ENCODE measurements around the gene ZBTB7C.

The ZBTB7C gene

GRCh38 chr18:48391868-48392267 lies 17.3 kb downstream of the ZBTB7C start:
- DNase-seq (ENCODE audit: low read depth in 2 of 2): no peak

- no peak for DNase-seq (ENCODE audit: low read depth in 2 of 2)
These were observed 18.5 kb downstream of the ZBTB7C start for GRCh38 chr18:48390641-48391040.

- DNase-seq (ENCODE audit: low read depth in 2 of 2): no peak
These were observed 20.7 kb downstream of the ZBTB7C start for GRCh38 chr18:48388478-48388877.

GRCh38 chr18:48387300-48387699 lies 21.9 kb downstream of the ZBTB7C start:
- DNase-seq (ENCODE audit: low read depth in 2 of 2): no peak

- DNase-seq (ENCODE audit: low read depth in 2 of 2): no peak
These were observed 23.6 kb downstream of the ZBTB7C start for GRCh38 chr18:48385596-48385995.

- no peak for DNase-seq (ENCODE audit: low read depth in 2 of 2)
These were observed 32.2 kb downstream of the ZBTB7C start for GRCh38 chr18:48376934-48377333.

GRCh38 chr18:48376406-48376805 lies 32.8 kb downstream of the ZBTB7C start:
- no peak for DNase-seq (ENCODE audit: low read depth in 2 of 2)

GRCh38 chr18:48375150-48375800 lies 33.9 kb downstream of the ZBTB7C start:
- no peak for DNase-seq (ENCODE audit: low read depth in 2 of 2)

- DNase-seq (ENCODE audit: low read depth in 2 of 2): no peak
These were observed 34.6 kb downstream of the ZBTB7C start for GRCh38 chr18:48374423-48375149.

GRCh38 chr18:48371854-48372602 lies 37.2 kb downstream of the ZBTB7C start:
- DNase-seq (ENCODE audit: low read depth in 2 of 2): no peak

- no peak for DNase-seq (ENCODE audit: low read depth in 2 of 2)
These were observed 41.6 kb downstream of the ZBTB7C start for GRCh38 chr18:48367557-48367956.

- DNase-seq (ENCODE audit: low read depth in 2 of 2): no peak
These were observed 43.2 kb downstream of the ZBTB7C start for GRCh38 chr18:48365965-48366364.

- no peak for DNase-seq (ENCODE audit: low read depth in 2 of 2)
These were observed 45.0 kb downstream of the ZBTB7C start for GRCh38 chr18:48364146-48364545.

GRCh38 chr18:48363175-48363574 lies 46.0 kb downstream of the ZBTB7C start:
- no peak for DNase-seq (ENCODE audit: low read depth in 2 of 2)

GRCh38 chr18:48361801-48362200 lies 47.4 kb downstream of the ZBTB7C start:
- DNase-seq (ENCODE audit: low read depth in 2 of 2): no peak

GRCh38 chr18:48360376-48361021 lies 48.7 kb downstream of the ZBTB7C start:
- no peak for DNase-seq (ENCODE audit: low read depth in 2 of 2)

GRCh38 chr18:48359626-48360025 lies 49.6 kb downstream of the ZBTB7C start:
- no peak for DNase-seq (ENCODE audit: low read depth in 2 of 2)

- DNase-seq (ENCODE audit: low read depth in 2 of 2): no peak
These were observed 50.3 kb downstream of the ZBTB7C start for GRCh38 chr18:48358868-48359267.

- no peak for DNase-seq (ENCODE audit: low read depth in 2 of 2)
These were observed 52.1 kb downstream of the ZBTB7C start for GRCh38 chr18:48356909-48357631.

GRCh38 chr18:48356151-48356745 lies 52.9 kb downstream of the ZBTB7C start:
- no peak for DNase-seq (ENCODE audit: low read depth in 2 of 2)

Data from stimulated activated CD4-positive, alpha-beta T cell treated with anti-CD3 and anti-CD28 coated beads, Interleukin-1b, Interleukin-23, amount 100 ng/mL, for 1 hour (primary cell).